Stimulated activated CD4-positive, alpha-beta T cell treated with anti-CD3 and anti-CD28 coated beads, Interleukin-15, amount 100 ng/mL, for 24 hours (primary cell): Measurements from ENCODE around the gene AOAH.
"Not testable (repeated sequence)": the region's sequence is repeated elsewhere in the genome, so short reads cannot be mapped to it uniquely, and the experiment has no call there.

ENCODE experiments used
- DNase-seq: peaks from one replicate; pipeline ENCODE4 v3.0.0-alpha.2; 2020

The AOAH gene

DNA sequence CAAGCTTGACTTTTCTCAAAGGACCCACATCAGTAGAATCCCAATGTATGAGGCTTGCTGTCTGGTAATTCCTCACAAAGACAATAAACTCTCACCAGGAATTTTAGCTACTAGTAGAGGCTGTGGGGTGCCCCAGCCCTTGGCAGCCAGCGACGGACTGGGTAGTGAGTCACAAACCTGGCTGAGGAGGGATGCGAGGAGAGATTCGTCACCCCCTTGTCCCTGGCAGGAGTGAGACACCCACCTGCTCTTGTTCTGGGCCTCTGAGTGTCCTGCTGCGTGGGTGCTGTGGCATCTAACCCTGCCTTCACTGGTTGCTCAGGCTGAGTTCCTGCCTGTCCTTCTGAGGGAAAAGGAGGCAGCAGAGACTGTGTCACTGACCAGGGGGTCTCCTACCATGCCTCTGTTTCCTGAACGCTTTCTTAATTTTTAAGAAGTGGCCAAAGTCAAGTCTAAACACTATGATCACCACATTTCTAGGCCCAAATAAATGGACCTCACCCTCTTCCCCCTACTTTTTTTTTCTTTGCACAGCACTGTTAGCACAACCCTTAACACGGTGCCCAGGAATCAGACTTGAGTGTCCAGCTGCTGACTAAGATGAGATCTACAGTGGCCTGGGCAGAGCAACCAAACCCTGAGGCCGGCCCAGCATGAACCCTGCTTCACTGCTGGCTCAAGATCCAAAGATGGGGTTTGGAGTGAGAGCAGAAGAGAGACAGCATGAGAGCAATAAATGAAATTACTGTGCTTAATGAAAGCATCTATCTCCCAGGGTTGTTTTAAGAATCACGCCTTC, 188.2 kb downstream of the AOAH start:
- DNase-seq: no peak

DNA sequence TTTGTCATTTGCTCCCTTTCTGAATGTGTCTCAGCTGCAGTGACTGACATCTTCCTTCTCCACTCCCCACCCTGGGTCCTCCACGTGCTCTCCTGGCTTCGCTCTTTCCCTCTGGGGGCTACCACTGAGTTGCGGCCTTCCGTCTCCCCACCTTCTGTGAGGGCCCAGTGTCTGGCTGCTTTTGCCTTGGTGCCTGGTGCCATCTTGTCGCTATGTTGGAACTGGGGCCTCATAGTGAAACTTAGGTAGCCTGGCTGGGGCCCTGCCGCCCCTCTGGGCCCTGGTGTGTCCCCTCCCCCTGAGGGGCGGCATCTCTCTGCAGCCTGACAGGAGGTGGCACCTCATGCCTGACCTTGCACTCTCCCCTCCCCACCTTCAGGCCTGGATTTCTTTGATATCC, 190.6 kb downstream of the AOAH start:
- DNase-seq: no peak

DNA sequence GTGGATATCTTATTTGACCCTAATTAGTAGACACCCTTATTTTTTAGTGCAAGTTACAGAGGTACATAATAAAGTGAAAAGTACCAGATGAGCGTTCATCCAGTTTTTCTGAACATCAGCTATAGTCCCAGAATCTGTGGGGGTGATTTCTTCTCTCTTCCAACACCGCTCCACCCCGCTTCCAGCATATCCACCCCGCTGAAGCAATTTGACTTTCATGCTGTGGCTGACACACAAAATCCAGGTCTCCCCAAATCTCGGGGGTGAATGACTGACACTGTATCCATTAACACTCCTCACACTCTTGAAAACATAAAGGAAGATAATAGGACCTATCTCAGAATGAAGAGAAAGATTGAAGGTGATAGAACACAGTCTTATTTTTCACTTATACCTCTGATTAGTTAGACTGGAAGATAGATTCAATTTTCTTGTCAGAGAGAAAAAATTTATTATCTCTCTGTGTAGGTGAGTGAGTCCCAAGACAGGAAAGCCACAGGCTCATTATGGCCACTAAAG, 191.3 kb downstream of the AOAH start:
- no peak for DNase-seq

DNA sequence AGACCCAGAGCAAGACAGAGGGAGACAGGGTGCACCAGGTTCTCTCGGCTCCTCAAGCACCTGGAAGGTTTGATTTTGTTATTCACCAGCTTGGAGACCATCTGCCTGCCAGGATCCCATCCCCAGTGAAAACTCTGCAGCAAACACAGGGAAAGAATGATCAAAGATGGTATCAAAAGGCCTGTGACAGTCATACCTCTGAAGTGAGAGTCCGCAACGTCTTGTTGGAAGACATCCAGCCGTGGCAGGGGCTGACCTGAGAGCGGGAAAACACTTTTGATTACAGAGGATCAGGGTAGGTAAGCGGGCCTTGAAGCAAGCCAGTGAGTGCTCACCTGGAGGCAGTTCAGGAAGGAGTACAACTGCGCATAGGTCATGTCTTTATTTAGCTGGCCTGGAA, 192.3 kb downstream of the AOAH start:
- DNase-seq: no peak

DNA sequence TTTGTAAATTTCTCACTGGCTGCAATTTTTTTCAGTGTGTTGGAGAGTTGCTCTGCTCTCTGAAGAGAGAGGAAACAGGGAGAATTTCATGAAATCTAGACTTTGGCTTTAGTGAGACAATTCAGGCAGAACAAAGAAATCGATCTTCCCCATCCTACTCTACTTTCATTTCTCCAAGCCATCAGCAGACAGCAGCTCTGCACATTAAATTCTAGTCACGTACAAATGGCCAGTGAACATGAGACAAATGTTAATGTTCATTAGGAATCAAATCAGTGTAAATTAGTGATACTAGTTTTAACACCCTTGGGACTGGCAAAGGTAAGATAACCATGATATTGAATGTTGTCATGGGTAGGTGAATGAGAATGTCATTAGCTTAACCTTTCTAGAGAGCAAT, 193.8 kb downstream of the AOAH start:
- no peak for DNase-seq

DNA sequence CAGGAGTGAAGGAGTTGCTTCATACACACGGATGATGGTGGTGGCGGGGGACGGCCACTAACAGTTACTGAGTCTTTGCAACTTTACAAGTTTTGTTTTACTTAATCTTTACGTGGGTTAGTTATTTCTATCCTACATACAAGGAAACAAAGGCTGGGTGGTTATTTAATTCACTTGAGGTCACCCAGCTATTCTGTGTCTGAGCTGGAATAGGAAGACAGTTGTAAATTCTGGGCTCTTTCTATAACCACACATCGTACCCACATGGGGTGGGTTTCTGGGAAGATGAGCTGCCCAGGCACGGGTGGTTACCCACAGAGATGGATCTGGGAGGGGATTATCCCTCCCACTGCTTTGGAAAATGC, 196.8 kb downstream of the AOAH start:
- no peak for DNase-seq

DNA sequence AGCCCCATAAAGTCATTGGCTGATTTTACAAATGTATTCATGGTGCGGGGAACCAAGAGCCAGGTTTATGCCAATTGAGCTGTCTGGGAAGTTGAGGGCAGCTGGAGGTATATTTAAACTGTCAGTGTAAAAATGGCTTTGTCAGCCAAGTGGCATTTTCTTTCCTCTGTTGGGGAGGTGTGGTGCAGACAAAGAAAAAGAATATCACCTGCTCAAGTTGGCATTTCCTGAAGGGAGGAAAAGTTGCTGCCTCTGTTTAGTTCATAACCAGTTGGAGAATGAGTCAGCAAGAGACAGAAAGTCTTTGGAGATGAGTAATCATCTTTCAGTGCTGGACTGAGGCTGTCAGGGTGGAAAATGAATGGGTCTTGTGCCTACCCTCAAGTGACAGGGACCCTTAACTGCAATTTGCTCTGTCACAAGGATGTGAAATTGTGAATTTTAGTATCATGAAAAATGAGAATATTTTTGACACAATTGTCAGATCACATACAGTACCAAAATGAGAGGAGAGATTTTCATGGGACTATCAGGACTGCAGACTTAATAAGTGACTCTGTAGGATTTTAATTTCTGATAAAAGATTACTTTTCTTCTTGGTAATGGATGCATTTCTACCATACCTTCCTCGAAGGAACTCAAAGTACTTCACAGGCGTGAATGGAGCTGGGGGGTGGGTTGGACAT, 197.3 kb downstream of the AOAH start:
- DNase-seq: no peak

DNA sequence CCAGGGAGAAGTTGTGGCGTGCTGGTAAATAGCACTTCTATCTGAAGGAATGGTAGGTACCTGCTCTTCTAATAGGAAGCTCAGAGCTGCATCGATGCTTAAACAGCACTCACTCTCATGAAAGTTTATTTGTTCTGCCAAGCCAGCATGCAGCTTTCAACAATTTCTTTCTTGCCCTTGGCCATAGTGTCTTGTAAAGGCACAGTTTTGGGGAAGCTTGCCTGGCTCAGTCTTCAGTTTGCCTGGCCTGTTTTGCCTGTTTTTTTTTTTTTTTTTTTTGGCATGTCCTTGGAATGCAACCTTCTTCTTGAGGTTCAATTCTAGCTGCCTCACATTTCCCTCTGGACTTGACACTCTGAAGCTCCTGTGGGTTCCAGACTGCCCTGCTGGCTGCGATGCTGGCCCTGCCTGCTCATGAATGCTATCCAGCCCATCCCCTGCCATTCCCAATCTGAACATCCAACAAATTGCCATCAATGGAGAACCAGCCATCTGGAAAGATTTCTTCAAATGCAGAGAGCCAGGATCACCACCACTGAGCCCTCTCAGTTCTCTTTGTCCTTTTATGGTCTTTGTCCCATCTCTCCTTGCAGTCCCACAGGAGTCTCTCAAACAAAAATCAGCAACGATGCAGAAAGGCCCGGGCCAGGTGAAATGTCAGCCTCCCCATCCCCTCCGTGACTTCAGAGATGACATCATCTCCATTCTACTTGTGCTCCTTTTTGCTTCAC, 200.8 kb downstream of the AOAH start:
- DNase-seq: no peak

DNA sequence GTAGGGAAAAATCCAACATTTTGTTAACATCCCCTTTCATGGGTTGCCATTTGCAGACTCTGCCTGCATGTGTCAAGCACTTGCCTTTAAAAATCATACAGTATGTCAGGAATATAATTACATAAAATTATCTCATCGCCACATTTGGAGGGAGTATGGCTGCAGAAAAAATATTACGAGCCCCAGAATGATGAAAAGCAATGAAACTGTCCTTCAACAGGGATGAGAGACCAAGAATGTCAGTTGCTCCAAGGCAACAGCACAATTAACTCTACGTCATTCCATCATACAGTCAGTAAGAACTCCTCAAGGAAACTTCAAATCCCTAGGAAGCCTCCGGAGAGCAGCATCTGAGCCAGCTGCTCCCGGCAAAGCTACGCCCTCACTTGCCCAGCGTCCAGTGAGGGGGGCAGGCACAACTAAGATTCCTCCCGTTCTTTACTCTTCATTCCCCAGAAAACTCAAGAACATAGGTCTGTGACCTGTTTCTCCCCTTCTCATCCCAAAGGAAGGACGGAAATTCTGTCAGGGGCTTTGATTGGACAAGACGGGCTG, 201.8 kb downstream of the AOAH start:
- no peak for DNase-seq

DNA sequence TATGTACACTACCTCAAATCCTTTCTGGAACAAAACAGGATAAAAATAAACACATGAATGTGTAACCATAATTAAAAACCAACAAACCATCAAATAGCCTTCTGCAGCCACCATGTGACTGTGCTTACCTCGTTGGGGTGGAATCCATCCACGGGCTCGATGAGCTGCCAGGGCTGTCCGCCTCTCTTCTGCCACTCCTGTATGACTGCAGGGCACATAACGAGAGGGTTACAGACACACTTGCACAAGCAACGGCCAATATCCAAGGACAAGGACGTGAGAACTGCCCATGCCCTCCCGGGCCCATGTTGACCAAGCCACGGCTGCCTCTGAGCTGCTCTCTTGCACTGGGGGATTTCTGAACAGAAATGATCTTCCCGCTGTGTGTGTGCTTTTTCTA, 202.4 kb downstream of the AOAH start:
- no peak for DNase-seq

DNA sequence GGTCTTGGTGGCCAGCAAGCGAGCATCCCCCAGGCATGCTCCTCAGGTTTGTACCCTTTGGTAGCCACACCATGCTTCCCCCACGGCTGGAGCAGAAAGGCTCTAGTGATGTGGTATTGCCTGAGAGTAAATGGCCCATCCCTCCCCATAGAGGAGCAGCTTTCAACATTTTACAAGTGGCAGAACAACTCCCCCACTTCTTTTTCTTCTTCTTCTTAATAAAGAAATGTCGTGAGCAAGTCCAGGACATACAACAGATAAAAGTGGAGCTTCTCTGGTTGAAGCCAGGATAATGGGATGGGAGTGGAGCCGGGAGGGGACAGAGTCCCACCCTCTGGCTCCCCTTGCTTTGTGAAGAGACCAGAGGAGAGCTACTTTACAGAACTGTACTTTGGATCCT, 203.2 kb downstream of the AOAH start:
- no peak for DNase-seq

DNA sequence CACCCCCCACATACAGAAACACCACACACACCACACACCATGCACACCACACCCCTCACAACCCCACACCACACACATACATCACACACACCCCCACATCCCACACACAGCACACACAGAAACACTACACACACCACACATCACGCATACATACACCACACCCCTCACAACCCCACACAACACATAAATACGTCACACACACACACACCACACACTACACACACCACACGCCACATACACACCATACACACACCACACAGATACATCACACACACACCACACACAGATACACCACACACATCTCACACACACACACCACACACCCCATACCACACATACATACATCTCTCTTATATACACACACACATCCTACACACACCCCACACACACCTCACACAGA, 208.4 kb downstream of the AOAH start:
- DNase-seq: no peak

DNA sequence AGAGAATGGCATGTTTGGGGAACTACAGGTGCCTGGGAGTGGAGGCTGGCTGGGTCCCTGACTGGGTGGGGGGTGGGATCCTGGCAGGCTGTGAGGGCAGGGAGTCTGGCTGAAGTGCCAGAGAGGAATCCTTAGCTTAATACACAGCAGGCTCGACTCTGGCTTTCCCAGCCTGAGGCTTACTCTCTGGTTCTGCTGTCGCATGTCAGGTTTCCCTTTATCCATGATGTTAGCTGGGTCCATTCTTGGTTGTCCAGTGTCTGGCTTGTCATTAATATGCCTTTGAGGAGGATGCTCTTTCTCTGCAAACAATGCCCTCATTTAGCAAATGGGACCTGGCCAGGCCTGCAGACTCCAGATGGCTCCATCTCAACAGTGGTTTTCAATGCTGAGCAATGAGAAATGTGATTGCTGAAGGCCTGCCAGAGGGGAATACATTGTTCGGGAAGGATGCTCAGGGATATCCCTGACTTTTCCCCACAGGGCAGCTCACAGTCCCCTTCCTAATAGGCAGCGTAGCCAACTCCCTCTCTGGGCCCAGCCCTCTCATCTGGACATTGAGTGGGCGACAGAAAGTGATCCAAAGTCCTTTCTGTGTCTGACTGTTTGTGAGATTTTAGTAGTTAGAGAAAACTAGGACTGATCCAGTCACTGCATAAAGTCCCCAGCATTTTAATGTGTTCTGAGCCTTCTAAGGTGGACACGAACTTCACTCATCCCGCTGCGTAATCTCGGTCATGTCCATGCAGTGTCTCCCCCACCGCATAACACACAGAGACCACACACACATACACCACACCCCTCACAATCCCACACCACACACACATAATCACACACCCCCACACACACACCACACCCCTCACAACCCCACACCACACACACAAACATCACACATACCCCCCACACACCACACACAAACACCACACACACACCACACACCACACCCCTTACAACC, 209.7 kb downstream of the AOAH start:
- DNase-seq: no peak

DNA sequence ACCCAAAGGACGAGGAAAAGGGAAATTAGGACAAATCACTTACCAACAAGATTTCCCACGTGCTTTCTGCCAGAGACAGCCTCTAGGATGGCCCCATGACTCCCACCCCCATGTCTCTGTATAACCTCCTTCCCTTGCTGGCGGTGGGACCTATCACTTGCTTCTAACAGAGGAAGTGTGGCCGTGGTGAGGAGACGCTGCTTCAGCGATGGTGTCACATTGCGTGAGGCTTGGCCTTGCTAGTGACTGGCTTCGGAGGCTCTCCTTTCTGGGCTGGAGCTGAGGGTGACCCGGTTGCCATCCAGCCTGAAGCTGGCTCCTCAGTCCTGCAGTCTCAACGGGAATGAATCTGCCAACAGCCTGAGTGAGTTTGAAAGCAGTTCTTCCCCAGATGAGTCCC, 210.9 kb downstream of the AOAH start:
- no peak for DNase-seq

DNA sequence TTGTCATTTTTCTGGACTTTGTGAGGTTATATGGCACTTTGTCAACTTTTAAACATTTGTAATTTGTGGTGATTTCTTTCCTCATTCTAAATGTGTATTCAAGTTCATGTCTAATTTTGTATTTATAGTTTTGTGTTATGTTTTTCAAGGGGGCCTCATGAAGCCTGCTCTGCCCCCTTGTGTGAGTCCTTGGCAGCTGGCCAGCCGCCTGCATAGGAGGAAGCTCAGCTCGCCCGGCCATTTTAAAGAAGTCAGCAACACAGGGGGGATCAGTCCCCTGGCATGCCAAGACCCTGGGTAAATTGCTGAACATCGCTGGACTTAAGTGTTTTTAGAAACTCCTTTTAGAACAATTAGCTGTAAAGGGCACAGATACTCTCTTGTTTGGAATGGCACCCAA, 211.7 kb downstream of the AOAH start:
- DNase-seq: no peak

DNA sequence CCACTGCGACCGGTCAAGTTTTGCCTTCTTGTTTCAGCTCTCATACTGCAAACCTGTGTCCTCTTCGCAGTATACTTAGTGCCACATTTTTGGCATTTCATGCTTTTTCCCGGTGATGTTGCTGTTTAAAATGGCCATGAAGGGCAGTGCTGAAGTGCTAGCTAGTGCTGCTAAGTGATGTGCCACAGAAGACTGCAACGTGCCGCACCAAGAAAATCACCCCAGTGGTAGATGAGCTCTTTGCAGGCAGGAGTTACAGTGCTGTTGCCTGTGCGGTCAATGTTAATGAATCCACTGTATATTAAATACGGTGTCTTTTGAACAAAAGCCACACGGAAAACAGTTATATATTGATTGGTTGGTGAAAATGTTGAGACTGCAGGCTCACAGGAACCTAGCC, 214.3 kb downstream of the AOAH start:
- DNase-seq: no peak

DNA sequence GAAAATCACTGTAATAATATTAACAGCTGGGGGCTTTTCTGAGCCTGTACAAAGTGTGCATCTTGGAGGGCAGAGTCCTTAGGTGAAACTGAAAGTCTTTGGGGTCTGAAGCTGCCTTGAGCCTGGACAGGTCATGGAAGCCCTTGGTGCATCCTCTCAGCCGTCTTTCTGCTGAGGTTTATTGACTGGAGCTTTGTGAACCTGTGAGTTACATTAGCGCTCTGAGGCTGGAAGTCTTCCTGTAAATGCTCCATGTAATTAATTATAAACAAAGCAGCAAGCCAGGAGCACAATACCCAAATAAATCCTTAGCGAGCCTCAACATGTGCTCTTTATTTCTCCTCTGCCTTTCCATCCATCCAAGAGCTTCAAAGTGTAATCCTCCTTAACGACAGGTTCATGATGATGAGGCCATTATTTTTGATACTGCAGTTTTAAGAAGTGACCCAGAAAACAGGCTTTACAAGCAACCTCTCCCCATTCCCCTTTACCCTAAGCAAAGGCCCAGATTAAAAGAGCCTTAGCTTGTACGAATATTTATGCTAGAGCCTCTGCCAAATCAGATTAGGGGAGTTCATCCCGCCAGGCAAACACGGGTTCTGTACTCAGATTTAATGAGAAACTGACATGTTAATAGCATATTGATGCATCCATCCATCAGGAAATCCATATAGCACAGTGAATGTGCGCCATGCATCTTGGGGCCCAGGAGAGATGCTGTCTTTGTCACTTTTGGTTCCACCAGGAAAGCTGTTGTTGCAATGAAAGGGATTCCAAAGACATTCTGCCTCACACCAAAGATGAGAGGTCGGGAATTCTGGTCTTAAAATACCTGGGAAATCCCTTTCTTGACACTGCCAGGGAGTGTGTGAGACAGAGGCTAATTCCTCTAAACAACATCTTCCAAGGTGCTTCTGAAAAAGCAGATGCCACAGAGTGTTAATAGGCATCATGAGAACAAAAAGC, 216.5 kb downstream of the AOAH start:
- no peak for DNase-seq

DNA sequence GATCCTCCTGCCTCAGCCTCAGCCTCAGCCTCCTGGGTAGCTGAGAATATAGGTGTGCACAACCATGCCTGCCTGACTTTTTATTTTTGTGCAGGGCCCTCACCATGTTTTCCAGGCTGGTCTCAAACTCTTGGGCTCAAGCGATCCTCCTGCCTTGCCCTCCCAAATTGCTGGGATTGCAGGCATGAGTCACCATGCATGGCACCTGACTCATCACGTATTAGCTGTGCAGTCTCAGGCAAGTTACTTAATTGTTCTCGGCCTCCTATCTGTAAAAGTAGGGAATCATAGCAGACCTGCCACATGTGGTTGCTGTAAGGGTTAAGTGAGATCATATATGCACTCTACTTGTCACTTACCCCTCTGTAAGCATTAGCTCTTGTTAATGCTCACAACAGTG, 217.5 kb downstream of the AOAH start:
- DNase-seq: no peak

DNA sequence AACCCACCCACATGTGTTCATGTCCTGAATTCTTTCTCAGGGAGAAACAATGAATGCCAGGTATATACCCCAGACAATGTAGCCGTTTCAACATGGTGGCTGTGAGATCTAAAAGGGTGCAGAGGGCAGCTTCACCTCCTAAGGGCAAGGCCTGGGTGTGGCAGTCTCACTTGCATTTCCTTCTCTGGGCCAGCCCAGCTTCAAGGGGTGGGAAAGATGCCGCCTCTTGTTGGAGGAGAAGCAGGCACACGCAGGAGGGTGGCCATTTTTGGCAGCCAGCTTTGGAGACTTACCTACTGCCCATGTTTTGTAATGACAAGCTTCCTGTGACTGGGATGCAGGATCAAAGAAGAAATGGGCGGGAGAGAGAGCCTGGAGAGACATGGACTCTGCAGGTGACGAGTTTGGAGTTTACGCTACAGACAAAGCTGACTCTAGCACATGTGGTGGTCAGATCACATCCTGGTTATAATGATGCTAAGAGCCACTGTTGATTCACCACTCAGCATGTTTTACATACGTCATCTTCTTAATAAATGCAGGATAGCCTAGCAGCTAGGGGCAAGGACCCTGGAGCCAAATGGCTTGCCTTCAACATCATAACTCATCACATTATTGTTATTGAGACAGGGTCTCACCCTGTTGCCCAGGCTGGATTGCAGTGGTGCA, 218.0 kb downstream of the AOAH start:
- DNase-seq: no peak

DNA sequence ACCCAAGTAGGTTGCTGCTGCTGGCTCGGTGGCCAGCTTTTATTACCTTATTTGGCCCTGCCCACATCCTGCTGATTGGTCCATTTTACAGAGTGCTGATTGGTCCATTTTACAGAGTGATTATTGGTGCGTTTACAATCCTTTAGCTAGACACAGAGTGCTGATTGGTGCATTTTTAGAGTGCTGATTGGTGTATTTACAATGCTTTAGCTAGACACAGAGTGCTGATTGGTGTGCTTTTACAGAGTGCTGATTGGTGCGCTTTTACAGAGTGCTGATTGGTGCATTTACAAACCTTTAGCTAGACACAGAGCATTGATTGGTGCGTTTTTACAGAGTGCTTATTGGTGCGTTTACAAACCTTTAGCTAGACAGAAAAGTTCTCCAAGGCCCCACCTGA, 219.7 kb downstream of the AOAH start:
- not testable (repeated sequence) for DNase-seq

DNA sequence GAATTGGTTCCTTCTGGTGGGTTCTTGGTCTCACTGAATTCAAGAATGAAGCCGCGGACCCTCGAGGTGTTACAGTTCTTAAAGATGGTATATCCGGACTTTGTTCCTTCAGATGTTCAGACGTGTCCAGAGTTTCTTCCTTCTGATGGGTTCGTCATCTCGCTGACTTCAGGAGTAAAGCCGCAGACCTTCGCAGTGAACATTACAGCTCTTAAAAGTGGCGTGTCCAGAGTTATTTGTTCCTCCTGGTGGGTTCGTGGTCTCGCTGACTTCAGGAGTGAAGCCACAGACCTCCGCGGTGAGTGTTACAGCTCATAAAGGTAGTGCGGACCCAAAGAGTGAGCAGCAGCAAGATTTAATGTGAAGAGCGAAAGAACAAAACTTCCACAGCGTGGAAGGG, 220.1 kb downstream of the AOAH start:
- not testable (repeated sequence) for DNase-seq
